Muscle of leg (tissue), 11 donors: ENCODE data around the gene COL20A1. TPM values are rescaled to one million over a fixed set of nuclear protein-coding genes. Genes with fewer than 3 reads are reported as not detected.

ENCODE experiments used
- DNase-seq: peaks from one replicate; pipeline ENCODE4 v3.0.0; 2013
- H3K27ac ChIP-seq: one replicate; pipeline ENCODE4 v1.5.1; 2013; ENCODE audit warnings: mild to moderate bottlenecking, low read length, control low read depth
- H3K27me3 ChIP-seq: one replicate; pipeline ENCODE4 v1.6.1; 2013; ENCODE audit warnings: low read length; ENCODE audit not compliant: control insufficient read depth, insufficient read depth
- H3K36me3 ChIP-seq: one replicate; pipeline ENCODE4 v1.6.1; 2013; ENCODE audit warnings: low read length; ENCODE audit not compliant: control insufficient read depth, insufficient read depth
- H3K4me1 ChIP-seq: one replicate; pipeline ENCODE4 v1.6.1; 2013; ENCODE audit warnings: low read length; ENCODE audit not compliant: control insufficient read depth, insufficient read depth
- H3K4me3 ChIP-seq: one replicate; pipeline ENCODE4 v1.5.1; 2013; ENCODE audit warnings: low read length, control low read depth
- H3K9me3 ChIP-seq: replicated peaks from 2 replicates; pipeline ENCODE4 v1.6.1; 2013; ENCODE audit warnings: low read depth, low read length; ENCODE audit not compliant: control insufficient read depth
- WGBS: methylation state at CpG from one replicate; pipeline ENCODE4 v1.1.5; 2013; ENCODE audit warnings: missing lambda C conversion rate; ENCODE audit not compliant: insufficient coverage; 5-methylcytosine and 5-hydroxymethylcytosine counted together
- polyA plus RNA-seq, 8 donors: library from polyadenylated mRNA; unstranded; fragments of 120-200 nt; gene quantifications; one replicate each; pipeline versions ENCODE4 v1.2.1 to v1.2.3, GENCODE V29; 2013; ENCODE audit warnings: inconsistent platforms in 1 of 8, low replicate concordance in 1 of 8; ENCODE audit not compliant: insufficient read length in 8 of 8, insufficient read depth in 1 of 8
- total RNA-seq: library from RNA; stranded (reverse); fragments of 120-200 nt; gene quantifications from one replicate; pipeline ENCODE4 v1.2.4, GENCODE V29; 2013

The COL20A1 gene
- total and polyA plus RNA-seq, 9 donors = 4.6 to 15.2 (median 9.3) TPM

GRCh38 chr20:63253065-63253437, 39.9 kb upstream of the COL20A1 start:
- peaks cover 51% of the 10 kb centered on the region for H3K4me1 ChIP-seq
- H3K27me3 ChIP-seq = peaks cover 30% of the 10 kb centered on the region
- H3K36me3 ChIP-seq = peaks cover 18% of the 10 kb centered on the region
- DNase-seq = no peak
- 15% methylated on average over 15 of the region's 16 CpGs for WGBS
- H3K9me3 ChIP-seq = no peaks in the 10 kb centered on the region
- peak overlapping the region; percentile 46 for H3K4me3 ChIP-seq
- H3K27ac ChIP-seq = peak overlapping the region; percentile 70

GRCh38 chr20:63253438-63254231, 39.4 kb upstream of the COL20A1 start:
- peak; percentile 78 for DNase-seq
- H3K36me3 ChIP-seq = peaks cover 12% of the 10 kb centered on the region
- under 1% methylated on average over 85 of the region's 89 CpGs for WGBS
- no peaks in the 10 kb centered on the region for H3K9me3 ChIP-seq
- H3K4me1 ChIP-seq = peaks cover 57% of the 10 kb centered on the region
- peaks cover 30% of the 10 kb centered on the region for H3K27me3 ChIP-seq
- H3K27ac ChIP-seq = peak overlapping the region; percentile 70
- peak overlapping the region; percentile 46 for H3K4me3 ChIP-seq

GRCh38 chr20:63254232-63254605, 38.8 kb upstream of the COL20A1 start, which contains the start of gene NKAIN4:
Gene NKAIN4 (minus strand): TSS chr20:63254463. CDS start chr20:63254450, 13 bp downstream.
- H3K4me3 ChIP-seq = peak within 1 kb of the TSS; percentile 46
- WGBS = 0% methylated on average over 25 of the region's 46 CpGs
- peaks cover 9% of the 10 kb centered on the region for H3K36me3 ChIP-seq
- DNase-seq = no peak
- H3K9me3 ChIP-seq = no peaks in the 10 kb centered on the region
- H3K27me3 ChIP-seq = peaks cover 28% of the 10 kb centered on the region
- H3K4me1 ChIP-seq = peaks cover 63% of the 10 kb centered on the region
- H3K27ac ChIP-seq = peak within 1 kb of the TSS; percentile 70

- WGBS = 5% methylated on average over 50 of the region's 56 CpGs
- H3K9me3 ChIP-seq = no peaks in the 10 kb centered on the region
Measured at GRCh38 chr20:63254606-63255384, 38.2 kb upstream of the COL20A1 start.

GRCh38 chr20:63255931-63256704, 36.9 kb upstream of the COL20A1 start:
- H3K27me3 ChIP-seq = peaks cover 28% of the 10 kb centered on the region
- H3K27ac ChIP-seq = no peak overlapping the region
- DNase-seq = no peak
- H3K4me1 ChIP-seq = peaks cover 82% of the 10 kb centered on the region
- no peaks in the 10 kb centered on the region for H3K36me3 ChIP-seq
- WGBS = 52% methylated on average over 21 of the region's 31 CpGs
- no peaks in the 10 kb centered on the region for H3K9me3 ChIP-seq
- H3K4me3 ChIP-seq = no peak overlapping the region

More at GRCh38 chr20:63254606-63255384, 38.2 kb upstream of the COL20A1 start:
- Histone ChIP-seq H3K4me3 (peak overlapping the region; percentile 29), H3K27me3 (peaks cover 28% of the 10 kb centered on the region), H3K36me3 (peaks cover 3% of the 10 kb centered on the region), H3K4me1 (peaks cover 69% of the 10 kb centered on the region), H3K27ac (peak overlapping the region; percentile 62)
- peak; percentile 72 for DNase-seq

GRCh38 chr20:63256954-63257353, 36.0 kb upstream of the COL20A1 start:
- peaks cover 29% of the 10 kb centered on the region for H3K27me3 ChIP-seq
- no peaks in the 10 kb centered on the region for H3K9me3 ChIP-seq
- H3K4me3 ChIP-seq = no peak overlapping the region
- 95% methylated on average over 4 of the region's 4 CpGs for WGBS
- no peak overlapping the region for H3K27ac ChIP-seq
- peaks cover 86% of the 10 kb centered on the region for H3K4me1 ChIP-seq
- H3K36me3 ChIP-seq = no peaks in the 10 kb centered on the region
- no peak for DNase-seq

GRCh38 chr20:63257629-63258028, 35.4 kb upstream of the COL20A1 start:
- Histone ChIP-seq H3K4me1 (peaks cover 84% of the 10 kb centered on the region), H3K9me3 (no peaks in the 10 kb centered on the region), H3K4me3 (no peak overlapping the region), H3K27ac (no peak overlapping the region), H3K36me3 (no peaks in the 10 kb centered on the region), H3K27me3 (peaks cover 26% of the 10 kb centered on the region)
- no peak for DNase-seq
- WGBS = 92% methylated on average over 10 of the region's 13 CpGs

- Histone ChIP-seq H3K9me3 (no peaks in the 10 kb centered on the region), H3K27ac (peak overlapping the region; percentile 51), H3K36me3 (no peaks in the 10 kb centered on the region), H3K27me3 (peaks cover 18% of the 10 kb centered on the region), H3K4me1 (peaks cover 80% of the 10 kb centered on the region), H3K4me3 (no peak overlapping the region)
- DNase-seq = peak; percentile 92
- WGBS = 6% methylated on average over 8 of the region's 8 CpGs
Measured at GRCh38 chr20:63258781-63259180, 34.2 kb upstream of the COL20A1 start.

GRCh38 chr20:63259734-63260460, 33.1 kb upstream of the COL20A1 start:
- H3K4me3 ChIP-seq = no peak overlapping the region
- H3K36me3 ChIP-seq = no peaks in the 10 kb centered on the region
- no peak overlapping the region for H3K27ac ChIP-seq
- H3K9me3 ChIP-seq = no peaks in the 10 kb centered on the region
- 64% methylated on average over 19 of the region's 25 CpGs for WGBS
- H3K27me3 ChIP-seq = peaks cover 16% of the 10 kb centered on the region
- H3K4me1 ChIP-seq = peaks cover 88% of the 10 kb centered on the region
- DNase-seq = no peak
